Dedifferentiated amniotic fluid mesenchymal stem cell (primary cell): ENCODE data around the gene H1-8.

Source experiments
- DNase-seq: peaks from one replicate; pipeline ENCODE4 v3.0.0-alpha.2; 2016; ENCODE audit errors: extremely low spot score

The H1-8 gene

DNA sequence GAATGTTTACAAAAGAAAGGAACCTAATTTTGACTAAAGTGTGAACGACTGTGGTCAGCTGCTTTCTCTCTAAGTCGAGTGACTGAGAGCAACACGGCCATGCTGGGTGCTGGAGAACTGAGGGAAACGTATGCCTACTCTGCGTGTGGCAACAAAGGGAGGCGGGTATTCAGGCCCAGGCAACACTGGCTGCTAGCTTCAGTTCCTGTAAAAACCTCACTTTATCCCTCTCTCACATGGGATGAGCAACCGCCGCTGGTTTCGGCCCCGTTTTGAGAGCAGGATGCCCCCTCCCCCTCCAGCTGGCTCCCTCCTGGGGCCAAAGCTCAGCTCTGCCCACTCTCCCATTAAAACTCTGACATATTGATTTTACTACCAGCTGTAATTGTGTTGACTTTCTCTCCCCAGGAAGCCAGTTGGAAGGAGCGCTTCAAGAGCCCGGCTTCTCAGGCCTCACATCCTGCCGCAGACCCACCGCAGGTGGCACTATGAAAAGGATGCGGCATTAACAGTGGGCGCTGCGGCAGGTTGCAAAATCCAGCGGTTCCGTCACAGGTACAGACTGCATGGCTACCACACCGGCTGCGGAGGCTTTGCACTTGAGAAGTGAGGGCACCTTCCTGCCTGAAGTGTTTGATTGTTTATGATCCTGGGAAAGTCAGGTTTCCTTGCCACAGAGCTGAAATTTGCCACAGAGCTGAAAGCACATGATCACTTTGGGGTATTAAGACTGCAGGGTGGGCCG, 50.8 kb downstream of the H1-8 start:
- DNase-seq, result no peak

DNA sequence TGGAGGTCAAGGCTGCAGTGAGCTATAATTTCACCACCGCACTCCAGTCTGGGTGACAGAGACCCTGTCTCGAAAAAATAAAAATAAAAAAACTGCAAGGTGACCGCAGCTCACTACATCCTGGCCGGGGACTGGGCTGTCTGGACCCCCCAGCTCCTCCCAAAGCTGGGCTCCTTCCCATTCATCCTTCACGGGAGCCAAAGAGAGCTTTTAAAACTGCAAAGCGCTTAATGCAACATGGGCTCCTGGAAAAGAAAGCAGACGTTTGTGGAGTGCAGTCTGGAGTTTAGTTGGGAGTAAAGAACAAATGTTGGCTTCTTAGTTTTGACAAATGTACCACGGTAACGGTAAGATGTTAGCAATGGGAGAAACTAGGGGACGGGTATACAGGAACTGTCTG, 51.4 kb downstream of the H1-8 start:
- no peak for DNase-seq

DNA sequence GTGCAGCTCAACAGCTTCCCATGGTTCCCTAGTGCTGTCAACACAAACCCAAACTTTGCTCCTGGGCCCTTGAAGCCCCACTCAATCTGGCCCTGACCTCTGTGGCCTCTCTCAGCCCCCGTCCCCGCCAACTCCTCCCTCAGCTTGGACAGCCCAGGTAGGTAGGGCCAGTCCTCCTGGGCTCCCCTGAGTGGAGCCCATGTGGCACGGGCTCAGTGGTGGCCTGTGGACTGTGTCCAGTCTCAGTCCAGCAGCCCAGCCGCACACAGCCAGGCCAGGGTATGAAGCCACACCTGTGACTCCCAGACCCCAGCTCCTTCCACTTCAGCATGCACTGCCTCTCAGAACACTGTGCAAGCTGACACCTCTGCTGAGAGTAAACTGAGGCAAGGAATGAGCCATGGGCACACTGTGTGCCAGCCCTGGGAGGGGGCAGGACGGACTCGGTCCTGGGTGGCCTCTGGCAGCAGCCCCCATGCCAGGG, 52.0 kb downstream of the H1-8 start:
- no peak for DNase-seq

DNA sequence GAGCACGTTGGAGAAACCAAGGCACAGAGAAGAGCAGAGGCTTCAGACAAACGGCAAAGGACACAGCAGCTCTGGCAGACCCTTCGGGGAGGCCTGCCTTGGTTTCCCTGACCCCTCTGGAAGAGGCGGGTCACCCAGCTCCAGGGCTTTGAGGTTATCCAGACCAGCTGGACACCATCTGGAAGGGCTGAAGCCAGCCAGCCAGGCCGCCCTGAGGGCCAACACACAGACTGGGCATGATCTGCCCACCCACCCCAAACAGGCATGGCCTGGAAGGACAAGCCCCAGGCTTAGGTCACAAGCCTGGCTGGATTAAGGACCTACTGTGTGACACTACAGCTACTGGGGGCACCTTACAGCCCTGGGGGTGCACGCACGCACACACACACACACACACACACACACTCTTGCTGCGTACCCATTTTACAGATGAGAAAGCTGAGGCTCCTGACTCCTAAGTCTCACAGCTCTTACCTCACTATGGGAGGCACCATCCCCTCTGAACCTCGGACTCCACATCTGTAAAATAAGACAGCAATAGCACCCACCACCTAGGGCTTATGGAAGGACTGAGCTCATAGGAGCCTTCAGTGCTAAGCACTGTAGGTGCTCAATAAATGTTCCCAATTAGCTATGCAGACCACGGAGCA, 52.7 kb downstream of the H1-8 start:
- DNase-seq, result no peak

DNA sequence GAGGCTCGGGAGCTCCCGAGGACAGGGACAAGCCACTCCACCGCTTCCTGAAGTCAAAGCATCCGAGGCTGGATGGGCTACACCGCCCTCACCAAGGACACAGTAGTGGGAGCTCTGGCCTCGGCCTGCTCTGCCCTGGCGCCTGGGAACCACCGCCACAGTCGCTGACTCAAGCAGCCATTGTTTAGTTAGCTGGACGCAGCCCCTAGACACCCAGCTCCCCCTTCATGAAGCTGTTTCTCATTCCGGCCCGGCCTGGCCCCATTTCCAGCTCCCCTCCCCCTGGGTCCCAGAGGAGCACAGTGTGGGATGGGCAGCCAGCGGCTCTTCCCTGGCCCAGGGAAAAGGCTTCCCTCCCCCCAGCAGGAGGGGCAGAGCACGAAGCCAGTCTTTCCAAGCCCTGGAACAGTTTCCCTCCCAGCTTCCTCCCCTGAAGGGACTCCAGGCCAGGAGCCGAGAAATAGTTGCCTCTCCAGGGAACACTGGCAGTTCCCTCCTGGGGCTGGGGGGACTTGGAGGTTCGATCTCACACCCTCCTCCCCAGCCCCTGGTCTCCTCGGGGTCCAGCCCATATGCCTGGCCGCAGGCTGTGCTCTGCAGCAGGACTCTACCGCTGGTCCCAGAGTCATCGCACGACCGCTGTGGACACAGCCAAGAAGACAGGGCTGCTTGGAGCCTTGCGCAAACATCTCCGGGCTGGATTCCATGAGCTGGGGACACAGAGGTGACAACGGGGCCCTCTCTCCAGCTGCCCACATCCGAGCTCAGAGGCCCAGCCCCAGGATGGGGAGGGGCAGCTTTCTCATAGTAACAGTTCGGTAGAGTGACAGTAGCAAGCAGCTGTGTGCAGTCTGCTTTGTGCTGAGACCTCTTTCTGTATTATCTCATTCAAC, 53.5 kb downstream of the H1-8 start:
- peak; percentile 61 for DNase-seq

DNA sequence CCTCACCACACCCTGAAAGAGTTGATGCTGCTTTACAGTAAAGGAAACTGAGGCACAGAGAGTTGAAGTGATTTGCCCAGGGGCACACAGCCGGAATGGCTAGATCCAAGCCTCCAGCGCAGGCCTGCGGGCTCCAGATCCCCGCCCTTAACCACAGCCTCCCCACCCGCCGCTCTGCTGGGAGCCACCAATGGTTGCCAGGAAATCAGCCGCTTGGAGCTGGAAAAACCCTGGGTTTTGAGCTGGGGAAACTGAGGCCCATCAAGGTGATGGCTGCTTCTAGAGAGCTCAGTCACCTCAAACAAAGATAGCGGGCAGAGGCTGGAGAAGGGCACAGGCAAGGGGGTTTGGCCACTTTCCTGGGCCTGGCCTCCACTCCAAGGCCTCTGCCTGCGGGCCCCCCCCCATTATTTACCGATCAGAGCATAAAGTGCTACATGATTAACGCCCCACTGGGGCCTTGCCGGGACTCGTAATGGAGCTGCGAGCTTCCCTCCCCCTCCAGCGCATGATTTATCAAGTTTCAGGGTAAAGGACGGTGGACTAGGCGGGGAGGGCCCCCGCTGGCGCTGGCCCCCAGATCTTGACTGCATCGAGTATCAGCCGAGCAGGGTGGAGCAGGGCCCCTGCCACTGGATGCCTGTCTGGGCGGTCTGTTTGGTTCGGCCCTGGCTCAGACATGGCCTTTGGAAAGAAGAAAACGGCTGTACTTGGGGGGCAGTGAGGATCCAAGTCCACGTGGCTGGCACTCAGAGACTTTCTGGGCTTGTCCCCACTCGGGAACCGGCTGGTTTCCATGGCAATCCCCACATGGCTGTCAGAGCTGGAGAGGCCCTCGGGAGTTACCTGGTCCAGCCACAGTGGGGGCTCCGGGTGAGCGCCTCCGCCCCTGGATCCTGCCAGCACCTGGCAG, 54.4 kb downstream of the H1-8 start:
- no peak for DNase-seq

DNA sequence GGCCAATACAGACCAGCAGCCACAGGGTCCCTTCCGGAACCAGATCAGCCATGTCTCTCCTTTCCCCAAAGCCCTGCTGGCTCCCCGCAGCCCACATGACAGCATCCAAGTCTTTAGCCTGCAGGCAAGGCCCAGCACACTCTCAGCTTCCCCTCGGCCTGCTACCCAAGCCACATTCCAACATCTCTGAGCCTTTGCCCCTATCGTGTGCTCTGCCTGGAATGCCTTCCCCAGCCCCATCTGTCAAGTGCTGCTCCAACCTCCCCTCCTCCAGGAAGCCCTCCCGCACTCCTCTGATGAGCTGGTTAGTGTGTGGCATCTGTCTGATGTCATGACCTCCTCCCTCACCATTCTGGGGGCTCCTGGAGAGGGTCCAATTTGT, 55.0 kb downstream of the H1-8 start:
- no peak for DNase-seq

DNA sequence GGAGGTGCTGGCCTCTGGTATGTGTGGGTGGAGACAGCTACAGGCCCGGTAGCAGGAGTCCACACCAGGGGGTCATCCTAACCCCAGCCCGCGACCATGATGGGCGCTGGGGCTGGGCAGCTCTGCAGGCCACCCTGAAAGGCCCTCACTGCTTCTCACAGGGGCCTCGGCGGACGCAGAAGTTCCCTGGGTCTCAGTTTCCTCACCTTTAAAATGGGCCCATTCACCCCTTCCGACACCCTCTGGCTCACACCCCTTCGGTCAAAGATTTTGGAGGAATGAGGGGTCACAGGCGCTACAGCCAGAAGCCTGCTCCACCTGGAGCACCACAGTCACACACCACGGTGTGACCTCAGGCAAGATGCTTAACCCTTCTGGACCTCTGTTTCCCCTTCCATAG, 55.5 kb downstream of the H1-8 start:
- DNase-seq, result no peak

DNA sequence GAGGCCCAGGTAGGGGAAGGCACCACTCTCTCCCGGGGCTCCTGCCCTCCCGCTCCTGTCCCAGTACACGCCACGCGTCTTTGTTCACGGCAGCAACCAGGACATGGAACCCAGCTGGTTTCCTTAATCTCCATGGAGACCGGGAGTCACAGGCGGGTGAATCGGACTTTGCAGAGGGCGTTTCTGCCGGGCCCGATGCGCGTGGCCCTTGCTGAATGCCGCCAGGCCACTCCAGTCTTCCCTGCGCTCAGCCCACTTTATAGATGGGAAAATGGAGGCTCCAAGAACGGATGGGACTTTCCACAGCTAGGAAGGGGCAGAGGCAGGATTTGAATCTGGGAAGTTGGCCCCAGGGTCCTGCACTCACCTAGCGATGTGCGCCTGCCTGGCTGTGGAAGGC, 56.1 kb downstream of the H1-8 start:
- DNase-seq, result no peak

DNA sequence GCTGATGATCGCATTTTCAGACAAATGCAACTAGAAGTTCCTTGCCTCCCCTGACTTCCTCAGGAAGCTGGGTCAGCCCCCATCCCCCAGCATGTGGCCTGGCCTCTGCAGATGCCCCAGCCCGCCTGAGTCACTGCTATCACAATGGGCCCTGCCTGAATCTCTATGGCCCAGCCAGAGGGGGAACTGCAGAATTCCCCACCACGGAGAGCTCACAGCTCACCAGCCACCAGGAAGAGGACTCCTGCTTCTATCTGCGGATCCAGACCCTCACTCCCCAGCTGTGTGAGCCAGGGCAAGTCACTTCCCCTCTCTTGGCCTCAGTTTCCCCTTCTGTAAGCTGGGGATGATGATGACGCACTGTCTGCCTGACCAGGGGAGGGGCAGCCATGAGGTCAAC, 56.6 kb downstream of the H1-8 start:
- DNase-seq, result no peak

DNA sequence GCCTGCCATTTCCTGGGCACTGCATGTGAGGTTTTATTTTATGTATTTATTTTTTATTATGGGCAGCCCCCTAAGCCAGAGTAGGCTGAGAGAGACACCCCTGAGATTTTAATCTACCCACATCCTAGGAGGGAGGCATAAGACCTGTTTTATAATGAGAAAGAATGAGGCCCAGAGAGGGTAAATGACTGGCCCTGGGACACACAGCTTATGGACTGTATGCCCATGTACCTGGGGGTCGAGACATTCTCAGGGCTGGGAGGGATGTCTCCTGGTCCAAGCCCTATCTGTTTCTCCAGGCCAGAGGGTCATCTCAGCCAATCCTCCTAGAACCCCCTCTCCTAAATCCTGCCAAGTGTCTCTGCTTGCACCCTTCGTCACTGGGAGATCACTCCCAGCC, 57.4 kb downstream of the H1-8 start:
- DNase-seq, result no peak
